ENCODE results near the gene TMTC1. TPM values are rescaled to one million over a fixed set of nuclear protein-coding genes. Genes with fewer than 3 reads are reported as not detected.

Gene TMTC1
- total RNA-seq, 4 donors from 2014 or later = 84.0 to 177 (median 105) TPM

GRCh38 chr12:29738365-29738764 is 45.4 kb downstream of the TMTC1 start:
- intact Hi-C loops (cut with DNase I) = no loop called here
- peaks cover 61 to 87% (median 70%) of the 10 kb centered on the region in 4 donors for H3K4me1 ChIP-seq
- no peak for DNase-seq (ENCODE audit: extremely low spot score)
- 70% methylated on average over 3 of the region's 3 CpGs for WGBS
- H3K27ac ChIP-seq (replicated peaks in 1 of 4) = peak overlapping the region in 1 of 4 donors; percentile 27
- TF ChIP-seq CTCF (IDR thresholded peaks at IDR 0.05) = no peak
- TF ChIP-seq EP300 (IDR thresholded peaks at IDR 0.05) = no peak
- no peak for TF ChIP-seq POLR2AphosphoS5 (IDR thresholded peaks at IDR 0.05)
- no peak for TF ChIP-seq POLR2A (IDR thresholded peaks at IDR 0.05; ENCODE audit: low read depth)
- peaks cover 0 to 23% (median 0%) of the 10 kb centered on the region in 4 donors for H3K36me3 ChIP-seq
- no peaks in the 10 kb centered on the region for H3K9me3 ChIP-seq
- no peaks in the 10 kb centered on the region for H3K27me3 ChIP-seq
- no peak overlapping the region for H3K4me3 ChIP-seq

- Histone ChIP-seq H3K27ac (replicated peaks in 1 of 4) (peak overlapping the region in 1 of 4 donors; percentile 27), H3K4me3 (no peak overlapping the region), H3K36me3 (peaks cover 0 to 23% (median 0%) of the 10 kb centered on the region in 4 donors), H3K9me3 (no peaks in the 10 kb centered on the region), H3K4me1 (peaks cover 65 to 89% (median 75%) of the 10 kb centered on the region in 4 donors), H3K27me3 (no peaks in the 10 kb centered on the region)
- no peak for DNase-seq (ENCODE audit: extremely low spot score)
- intact Hi-C loops (cut with DNase I) = no loop called here
- 64% methylated on average over 4 of the region's 4 CpGs for WGBS
- TF ChIP-seq POLR2AphosphoS5 (IDR thresholded peaks at IDR 0.05) (peak; percentile 19), EP300 (IDR thresholded peaks at IDR 0.05) (no peak), CTCF (IDR thresholded peaks at IDR 0.05) (no peak)
Observed at GRCh38 chr12:29737644-29738043, 46.1 kb downstream of the TMTC1 start.

- no peaks in the 10 kb centered on the region for H3K27me3 ChIP-seq
- H3K9me3 ChIP-seq = no peaks in the 10 kb centered on the region
- TF ChIP-seq EP300 (IDR thresholded peaks at IDR 0.05) (no peak), POLR2A (IDR thresholded peaks at IDR 0.05; ENCODE audit: low read depth) (no peak), CTCF (IDR thresholded peaks at IDR 0.05) (no peak), POLR2AphosphoS5 (IDR thresholded peaks at IDR 0.05) (no peak)
- peaks cover 0 to 22% (median 0%) of the 10 kb centered on the region in 4 donors for H3K36me3 ChIP-seq
- H3K4me3 ChIP-seq = no peak overlapping the region
- WGBS = 82% methylated on average over 7 of the region's 7 CpGs
- intact Hi-C loops (cut with DNase I) = no loop called here
- H3K4me1 ChIP-seq = peaks cover 75 to 94% (median 87%) of the 10 kb centered on the region in 4 donors
- peak overlapping the region in 2 of 4 donors; percentile 64 to 66 for H3K27ac ChIP-seq (replicated peaks in 1 of 4)
- DNase-seq (ENCODE audit: extremely low spot score) = no peak
Observed at GRCh38 chr12:29735604-29736003, 48.1 kb downstream of the TMTC1 start.

- peaks cover 77 to 99% (median 93%) of the 10 kb centered on the region in 4 donors for H3K4me1 ChIP-seq
- TF ChIP-seq POLR2AphosphoS5 (IDR thresholded peaks at IDR 0.05) = peak in 1 of 2 donors; percentile 29
- TF ChIP-seq POLR2A (IDR thresholded peaks at IDR 0.05; ENCODE audit: low read depth) = no peak
- no peak for TF ChIP-seq CTCF (IDR thresholded peaks at IDR 0.05)
- no peaks in the 10 kb centered on the region for H3K27me3 ChIP-seq
- peak overlapping the region; percentile 3 to 66 (median 54) for H3K27ac ChIP-seq (replicated peaks in 1 of 4)
- H3K9me3 ChIP-seq = no peaks in the 10 kb centered on the region
- intact Hi-C loops (cut with DNase I) = no loop called here
- DNase-seq (ENCODE audit: extremely low spot score) = no peak
- H3K36me3 ChIP-seq = peaks cover 0 to 13% (median 0%) of the 10 kb centered on the region in 4 donors
- H3K4me3 ChIP-seq = peak overlapping the region in 1 of 4 donors; percentile 13
- WGBS = 44% methylated on average over 6 of the region's 6 CpGs
Observed at GRCh38 chr12:29734734-29735133, 49.0 kb downstream of the TMTC1 start.

- H3K36me3 ChIP-seq = peaks cover 0 to 12% (median 0%) of the 10 kb centered on the region in 4 donors
- no peak for TF ChIP-seq CTCF (IDR thresholded peaks at IDR 0.05)
- no peaks in the 10 kb centered on the region for H3K27me3 ChIP-seq
- no peaks in the 10 kb centered on the region for H3K9me3 ChIP-seq
- no peak overlapping the region for H3K4me3 ChIP-seq
- intact Hi-C loops (cut with DNase I) = no loop called here
- 60% methylated on average over 5 of the region's 5 CpGs for WGBS
- no peak for DNase-seq (ENCODE audit: extremely low spot score)
- H3K4me1 ChIP-seq = peaks cover 81 to 99% (median 94%) of the 10 kb centered on the region in 4 donors
- H3K27ac ChIP-seq (replicated peaks in 1 of 4) = peak overlapping the region; percentile 3 to 66 (median 54)
Observed at GRCh38 chr12:29734305-29734704, 49.4 kb downstream of the TMTC1 start.
